Renal pelvis (tissue), 4 donors: Measurements from ENCODE around the gene ETS2. TPM values are rescaled to one million over a fixed set of nuclear protein-coding genes. Genes with fewer than 3 reads are reported as not detected.
"Not testable (repeated sequence)": the region's sequence is repeated elsewhere in the genome, so short reads cannot be mapped to it uniquely, and the experiment has no call there.

Experiments
- DNase-seq: peaks from one replicate; pipeline ENCODE4 v3.0.0-alpha.2; 2013
- polyA plus RNA-seq, 3 donors: library from polyadenylated mRNA; unstranded; fragments of 120-200 nt; gene quantifications; one replicate each; pipeline ENCODE4 v1.2.1, GENCODE V29; 2013; ENCODE audit not compliant: insufficient read length in 3 of 3

ETS2 gene
- polyA plus RNA-seq, 3 donors: 46.0 to 49.9 (median 46.1) TPM

DNA sequence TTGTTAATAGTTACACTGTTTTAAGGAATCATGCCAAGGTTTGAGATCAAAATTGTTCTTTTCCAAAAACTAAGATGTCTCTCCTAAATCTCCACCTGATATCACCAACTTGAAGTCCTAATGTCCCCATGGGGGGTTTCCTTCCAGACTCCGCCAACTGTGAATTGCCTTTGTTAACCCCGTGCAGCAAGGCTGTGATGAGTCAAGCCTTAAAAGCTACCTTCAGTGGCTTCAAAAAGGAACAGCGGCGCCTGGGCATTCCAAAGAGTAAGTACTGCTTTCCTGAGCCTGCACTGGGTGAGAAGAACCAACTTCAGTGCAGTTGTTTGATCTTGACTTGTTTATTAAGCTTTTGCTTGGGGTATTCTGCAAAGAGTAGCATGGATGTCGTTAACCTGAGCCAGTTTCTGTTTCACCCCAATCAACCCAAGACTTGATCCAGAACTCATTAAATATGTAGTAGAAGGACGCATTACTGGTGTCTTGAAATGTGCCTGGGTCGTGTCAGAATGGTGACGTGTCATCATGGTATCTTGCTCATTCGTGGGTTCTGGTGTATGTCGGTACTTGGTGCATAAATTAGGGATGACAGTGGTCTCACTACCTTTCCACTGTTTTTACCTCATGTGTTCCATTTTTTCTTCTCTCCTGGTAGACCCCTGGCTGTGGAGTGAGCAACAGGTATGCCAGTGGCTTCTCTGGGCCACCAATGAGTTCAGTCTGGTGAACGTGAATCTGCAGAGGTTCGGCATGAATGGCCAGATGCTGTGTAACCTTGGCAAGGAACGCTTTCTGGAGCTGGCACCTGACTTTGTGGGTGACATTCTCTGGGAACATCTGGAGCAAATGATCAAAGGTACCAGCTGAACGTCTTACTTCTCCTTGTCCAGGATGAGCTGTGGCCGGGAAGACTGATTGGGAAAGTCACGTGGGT, 8.7 kb downstream of the ETS2 start:
- DNase-seq: no peak

DNA sequence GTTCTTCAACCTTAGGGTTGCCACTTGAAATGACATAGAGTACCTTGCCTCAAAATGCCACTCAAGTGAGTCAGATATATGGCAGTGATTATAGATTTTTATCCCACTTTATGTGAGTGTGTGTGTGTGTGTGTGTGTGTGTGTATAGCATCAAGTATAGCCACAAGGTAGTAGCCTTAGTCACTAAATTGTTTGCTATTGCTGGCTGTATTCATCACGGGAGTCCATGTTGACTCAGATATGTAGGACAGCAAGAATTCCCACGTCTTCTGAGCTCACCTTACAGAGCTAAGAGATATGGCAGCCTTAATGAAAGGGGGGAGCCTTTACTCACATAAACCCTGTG, 9.3 kb downstream of the ETS2 start:
- DNase-seq: no peak

DNA sequence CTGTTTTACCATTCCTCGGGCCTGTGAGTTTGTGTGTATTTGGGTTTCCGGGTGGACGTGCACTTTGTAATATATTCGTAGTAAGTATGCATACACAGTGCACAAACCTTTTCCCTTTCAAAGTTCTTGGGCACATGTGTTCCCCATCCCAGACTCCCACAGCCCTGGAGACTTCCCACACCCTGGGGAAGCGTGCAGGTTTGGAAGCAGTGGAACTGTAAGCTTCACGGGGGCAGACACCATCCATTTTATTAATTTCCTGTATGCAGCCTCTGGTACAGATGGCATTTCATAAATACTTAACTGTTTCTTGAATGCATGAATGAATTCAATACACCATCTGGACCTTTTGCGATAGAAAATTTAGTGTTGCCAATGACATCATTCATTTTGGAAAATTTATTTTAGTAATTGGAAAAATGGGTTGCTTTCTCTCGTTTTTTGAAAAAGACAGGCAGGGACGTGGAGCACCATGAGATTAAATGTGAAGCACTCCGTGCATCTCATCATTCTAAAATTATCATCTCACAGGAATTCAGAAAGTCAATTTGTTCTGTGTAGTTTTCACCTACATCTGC, 10.8 kb downstream of the ETS2 start:
- no peak for DNase-seq

DNA sequence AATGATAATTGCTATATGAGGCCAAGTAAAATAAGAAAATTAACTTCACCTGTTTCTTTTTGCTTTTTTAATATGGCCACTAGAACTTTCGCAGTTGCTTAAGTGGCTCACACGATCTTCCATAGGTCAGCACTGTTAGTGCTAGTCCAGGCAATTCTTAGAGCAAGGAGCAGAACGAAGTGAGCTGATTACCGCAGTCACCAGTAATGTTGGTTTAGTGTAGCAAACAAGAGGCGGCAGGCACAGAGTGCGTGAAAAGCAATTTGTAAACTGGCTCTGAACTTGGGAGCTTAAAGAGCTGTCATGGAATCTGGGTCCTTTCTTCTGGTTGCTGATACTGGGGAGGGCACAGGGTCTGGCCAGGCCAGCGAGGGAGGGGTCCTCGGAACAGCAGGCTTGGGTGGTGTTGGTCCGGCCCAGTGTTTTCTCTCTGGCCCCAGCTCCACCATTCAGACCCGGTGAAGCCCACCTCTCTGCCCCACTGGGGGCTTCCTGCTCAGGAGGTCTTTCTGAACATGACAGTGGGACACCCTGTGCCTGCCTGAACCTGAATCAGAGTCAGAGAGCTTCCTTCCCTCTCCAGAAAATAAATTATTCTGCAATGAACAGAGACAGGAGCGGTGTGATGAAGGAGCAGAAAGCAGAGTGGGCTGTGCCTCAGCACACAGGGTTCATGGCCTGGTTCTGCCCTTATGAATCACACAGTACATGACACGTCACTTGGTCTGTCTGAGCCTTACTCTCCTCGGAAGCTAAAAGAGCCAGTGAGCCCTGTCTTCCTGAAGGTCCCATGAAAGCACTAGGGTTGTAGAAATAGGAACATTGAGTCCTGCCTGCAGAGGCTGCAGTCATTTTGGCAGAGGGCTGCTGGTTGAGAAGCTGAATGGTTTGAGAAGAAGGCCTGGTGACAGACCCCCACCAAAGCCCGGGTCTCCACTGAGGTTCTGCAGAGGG, 11.9 kb downstream of the ETS2 start:
- no peak for DNase-seq

DNA sequence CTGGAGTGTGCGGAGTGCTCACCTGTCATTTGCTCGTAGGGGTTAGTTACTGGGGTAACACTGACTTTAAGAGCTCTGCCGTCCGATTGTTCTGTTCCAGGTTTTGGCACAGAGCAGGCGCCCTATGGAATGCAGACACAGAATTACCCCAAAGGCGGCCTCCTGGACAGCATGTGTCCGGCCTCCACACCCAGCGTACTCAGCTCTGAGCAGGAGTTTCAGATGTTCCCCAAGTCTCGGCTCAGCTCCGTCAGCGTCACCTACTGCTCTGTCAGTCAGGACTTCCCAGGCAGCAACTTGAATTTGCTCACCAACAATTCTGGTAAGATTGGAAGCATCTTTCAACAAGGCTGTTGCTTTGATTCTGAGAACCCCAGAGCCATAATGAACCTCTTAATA, 12.6 kb downstream of the ETS2 start:
- no peak for DNase-seq

DNA sequence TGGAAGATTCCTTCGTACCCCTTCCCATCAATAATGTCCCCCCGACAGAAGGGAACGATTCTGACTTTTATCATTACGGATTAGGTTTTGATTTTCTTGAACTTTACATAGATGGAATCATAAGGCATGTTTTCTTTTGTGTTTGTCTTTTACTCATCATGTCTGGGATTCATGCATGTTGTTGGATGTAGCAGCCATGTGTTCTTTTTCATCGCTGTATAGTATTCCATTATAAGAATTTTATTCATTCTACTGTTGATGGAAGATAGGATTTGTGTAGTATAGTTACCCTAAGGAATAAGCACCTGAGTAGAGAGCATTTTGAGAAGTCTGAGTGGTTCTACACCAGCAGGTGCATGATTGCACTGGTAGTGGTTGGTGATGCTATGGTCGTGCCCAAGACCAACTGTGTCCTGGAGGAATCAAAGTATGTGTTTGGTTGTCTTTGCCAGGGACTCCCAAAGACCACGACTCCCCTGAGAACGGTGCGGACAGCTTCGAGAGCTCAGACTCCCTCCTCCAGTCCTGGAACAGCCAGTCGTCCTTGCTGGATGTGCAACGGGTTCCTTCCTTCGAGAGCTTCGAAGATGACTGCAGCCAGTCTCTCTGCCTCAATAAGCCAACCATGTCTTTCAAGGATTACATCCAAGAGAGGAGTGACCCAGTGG, 13.5 kb downstream of the ETS2 start:
- no peak for DNase-seq

DNA sequence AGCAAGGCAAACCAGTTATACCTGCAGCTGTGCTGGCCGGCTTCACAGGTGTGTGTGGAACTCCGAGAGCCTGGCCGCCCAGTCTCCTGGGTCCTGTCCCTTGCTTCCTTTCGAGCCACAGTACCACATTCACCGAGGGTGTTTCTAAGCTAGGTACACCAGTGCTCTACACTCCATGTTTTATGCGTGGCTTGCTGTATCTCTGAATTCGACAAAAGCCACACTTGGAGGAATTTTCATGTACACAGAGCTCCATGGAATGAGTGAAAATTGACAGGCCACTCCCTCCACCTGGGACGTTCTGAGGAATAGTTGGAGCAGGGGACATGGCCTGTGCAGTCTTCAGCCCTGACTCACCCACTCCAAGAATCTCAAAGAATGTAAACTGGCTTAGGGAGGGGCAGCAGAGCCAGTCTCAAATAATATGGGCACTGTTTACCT, 14.0 kb downstream of the ETS2 start:
- no peak for DNase-seq

DNA sequence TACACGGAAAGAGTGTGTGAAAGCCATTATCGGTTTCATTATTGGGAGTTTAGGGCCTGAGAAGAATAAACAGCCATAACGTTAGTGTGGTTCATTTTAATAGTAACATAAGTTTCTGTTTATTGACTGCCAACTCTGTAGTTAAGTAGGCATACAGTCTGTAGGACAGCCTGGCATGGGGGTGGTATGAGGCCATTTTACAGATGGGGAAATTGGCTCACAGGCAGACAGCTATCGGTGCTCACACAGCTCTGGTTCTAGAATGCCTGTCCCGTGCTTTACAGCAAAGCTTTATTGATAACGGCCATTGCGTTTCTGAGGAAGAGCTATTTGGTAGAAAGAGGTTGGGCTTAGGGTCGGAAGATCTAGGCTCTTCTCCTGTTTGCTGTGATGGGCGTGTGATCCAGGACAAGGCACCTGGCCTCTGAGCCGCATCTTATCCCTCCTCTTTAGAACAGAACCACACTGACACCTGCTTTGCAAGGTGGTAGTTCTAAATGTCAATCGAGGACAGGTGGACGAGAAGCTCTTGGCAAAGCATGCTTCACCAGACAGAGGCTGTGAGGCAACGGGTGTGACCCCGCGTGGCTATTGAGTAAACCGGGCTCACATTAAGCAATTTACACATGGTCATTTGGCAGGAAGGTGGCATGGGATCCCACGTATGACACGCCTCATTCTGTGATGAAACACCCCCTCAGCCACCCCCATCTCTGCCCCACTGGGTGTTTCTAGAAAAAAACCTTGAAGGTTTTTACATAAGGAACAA, 14.9 kb downstream of the ETS2 start:
- DNase-seq: no peak

DNA sequence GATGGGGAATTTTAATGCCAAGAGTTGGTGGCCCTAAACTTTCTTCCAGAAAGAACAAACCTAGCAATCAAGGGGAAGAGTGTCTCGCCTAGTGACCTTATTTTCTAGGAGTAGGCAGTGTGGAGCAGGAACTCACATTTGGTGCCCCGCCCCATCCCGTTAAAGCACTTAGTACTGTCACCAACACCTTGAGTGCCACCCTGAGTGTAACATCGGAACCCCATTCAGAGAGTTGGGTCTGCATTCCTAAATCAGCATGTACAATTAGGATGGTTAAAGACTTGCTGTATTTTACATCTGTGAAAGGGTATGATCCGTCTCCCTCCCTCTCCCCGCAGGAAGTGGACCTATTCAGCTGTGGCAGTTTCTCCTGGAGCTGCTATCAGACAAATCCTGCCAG, 15.5 kb downstream of the ETS2 start:
- DNase-seq: no peak

DNA sequence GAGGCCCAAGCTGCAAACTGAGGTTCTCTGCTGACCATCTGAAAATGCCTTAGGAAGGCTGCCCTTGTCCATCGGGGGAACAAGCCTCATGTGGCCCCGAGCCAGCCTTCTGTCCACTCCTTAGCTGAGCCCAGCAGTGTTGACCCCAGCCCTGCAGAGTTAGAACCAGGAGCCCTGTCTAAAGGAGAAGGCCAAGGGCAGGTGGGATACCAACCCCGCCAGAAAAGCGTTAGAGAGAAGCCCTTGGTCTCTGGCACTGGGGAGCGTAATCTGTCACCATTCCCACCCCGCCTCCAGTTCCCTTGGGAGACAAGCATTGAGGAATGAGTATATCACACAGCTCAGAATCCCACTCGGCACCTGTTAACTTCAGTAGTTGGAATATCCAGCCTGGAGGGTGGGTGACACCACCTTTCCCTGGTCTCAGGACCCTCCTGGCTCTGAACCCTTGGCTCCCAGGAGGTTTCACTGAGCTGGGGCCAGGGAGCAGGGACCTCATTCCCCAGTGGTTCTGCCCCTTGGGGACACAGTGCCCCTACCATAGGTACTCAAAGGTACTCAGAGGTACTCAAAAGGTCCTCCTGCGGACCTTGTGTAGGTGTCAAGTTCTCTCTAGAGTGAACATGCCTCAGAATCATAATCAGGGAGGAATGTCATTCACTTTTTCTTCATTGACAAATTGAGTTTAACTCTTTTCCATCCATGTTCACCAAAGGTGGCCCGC, 16.4 kb downstream of the ETS2 start:
- no peak for DNase-seq

DNA sequence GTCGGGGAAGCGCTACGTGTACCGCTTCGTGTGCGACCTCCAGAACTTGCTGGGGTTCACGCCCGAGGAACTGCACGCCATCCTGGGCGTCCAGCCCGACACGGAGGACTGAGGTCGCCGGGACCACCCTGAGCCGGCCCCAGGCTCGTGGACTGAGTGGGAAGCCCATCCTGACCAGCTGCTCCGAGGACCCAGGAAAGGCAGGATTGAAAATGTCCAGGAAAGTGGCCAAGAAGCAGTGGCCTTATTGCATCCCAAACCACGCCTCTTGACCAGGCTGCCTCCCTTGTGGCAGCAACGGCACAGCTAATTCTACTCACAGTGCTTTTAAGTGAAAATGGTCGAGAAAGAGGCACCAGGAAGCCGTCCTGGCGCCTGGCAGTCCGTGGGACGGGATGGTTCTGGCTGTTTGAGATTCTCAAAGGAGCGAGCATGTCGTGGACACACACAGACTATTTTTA, 17.1 kb downstream of the ETS2 start:
- no peak for DNase-seq

DNA sequence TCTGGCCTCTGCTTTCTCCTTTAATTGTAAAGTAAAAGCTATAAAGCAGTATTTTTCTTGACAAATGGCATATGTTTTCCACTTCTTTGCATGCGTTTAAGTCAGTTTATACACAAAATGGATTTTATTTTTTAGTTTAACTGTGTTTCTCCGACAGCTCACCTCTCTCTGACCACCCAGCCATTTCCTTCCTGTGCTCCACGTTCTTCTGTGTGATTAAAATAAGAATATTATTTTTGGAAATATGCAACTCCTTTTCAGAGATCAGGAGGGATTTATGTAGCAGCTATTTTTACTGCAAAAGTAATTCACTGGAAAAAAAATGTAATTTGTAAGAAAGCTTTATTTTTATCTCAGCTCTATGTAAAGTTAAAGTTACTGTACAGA, 18.0 kb downstream of the ETS2 start:
- DNase-seq: no peak

DNA sequence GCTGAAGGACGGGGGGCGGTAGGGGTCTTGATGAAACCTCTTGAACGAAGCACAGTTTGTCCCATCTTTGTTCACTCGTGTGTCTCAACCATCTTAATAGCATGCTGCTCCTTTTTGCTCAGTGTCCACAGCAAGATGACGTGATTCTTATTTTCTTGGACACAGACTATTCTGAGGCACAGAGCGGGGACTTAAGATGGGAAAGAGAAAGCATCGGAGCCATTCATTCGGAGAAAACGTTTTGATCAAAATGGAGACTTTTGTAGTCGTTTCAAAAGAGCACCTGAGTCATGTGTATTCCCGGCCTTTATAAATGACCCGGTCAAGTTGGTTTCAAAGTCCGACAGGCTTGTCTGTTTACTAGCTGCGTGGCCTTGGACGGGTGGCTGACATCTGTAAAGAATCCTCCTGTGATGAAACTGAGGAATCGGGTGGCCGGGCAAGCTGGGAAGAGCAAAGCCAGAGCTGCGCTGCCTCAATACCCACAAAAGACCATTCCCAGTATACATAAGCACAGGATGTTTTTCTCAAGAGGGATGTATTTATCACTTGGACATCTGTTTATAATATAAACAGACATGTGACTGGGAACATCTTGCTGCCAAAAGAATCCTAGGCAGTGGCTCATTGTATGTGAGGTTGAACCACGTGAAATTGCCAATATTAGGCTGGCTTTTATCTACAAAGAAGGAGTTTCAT, 18.5 kb downstream of the ETS2 start:
- DNase-seq: no peak

DNA sequence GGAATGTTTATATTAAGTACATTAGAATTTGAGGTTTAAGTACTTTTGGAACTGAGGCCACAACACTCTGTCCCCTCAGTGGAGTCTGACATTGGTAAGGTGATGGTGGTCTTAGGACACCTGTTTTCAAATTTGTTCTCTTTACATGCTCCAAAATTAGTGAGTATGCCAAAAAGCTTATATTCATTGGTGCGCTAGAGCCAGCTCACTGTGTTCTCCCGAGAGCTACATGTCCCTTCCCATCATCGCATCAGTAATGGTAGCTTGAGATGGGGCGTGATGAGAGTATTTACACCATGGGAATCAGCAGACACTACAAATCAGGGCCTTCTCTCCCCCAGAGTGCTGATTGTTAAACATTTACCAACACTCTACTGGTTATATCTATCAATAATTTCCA, 19.5 kb downstream of the ETS2 start:
- DNase-seq: no peak

DNA sequence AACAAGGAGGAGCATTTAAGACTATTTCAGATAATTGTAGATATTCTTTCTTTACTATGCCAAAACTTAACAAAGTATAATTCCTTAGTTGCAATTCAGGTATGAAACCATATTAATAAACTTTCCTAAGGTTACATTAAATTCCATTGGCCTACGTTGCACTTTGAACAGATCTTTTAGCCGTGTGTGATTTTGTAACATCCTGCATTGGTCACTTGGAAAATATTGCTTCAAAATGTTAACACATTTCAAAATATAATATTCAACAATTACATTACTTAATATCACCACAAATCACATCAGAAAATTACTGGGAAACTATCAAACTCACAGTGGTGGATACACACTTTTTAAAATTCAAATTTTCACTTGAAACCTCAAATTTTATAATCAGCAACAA, 20.2 kb downstream of the ETS2 start:
- no peak for DNase-seq

DNA sequence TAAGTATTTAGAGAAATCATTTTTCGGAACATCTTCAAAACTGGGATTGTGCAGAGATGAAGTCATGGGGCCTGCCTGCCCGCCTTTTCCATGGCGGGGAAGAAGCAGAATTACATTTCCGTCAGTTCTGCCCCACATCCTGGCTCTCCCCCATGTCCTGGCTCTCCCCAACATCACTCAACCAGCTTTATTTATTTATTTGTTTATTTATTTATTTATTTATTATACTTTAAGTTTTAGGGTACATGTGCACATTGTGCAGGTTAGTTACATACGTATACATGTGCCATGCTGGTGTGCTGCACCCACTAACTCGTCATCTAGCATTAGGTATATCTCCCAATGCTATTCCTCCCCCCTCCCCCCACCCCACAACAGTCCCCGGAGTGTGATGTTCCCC, 22.4 kb downstream of the ETS2 start:
- not testable (repeated sequence) for DNase-seq

DNA sequence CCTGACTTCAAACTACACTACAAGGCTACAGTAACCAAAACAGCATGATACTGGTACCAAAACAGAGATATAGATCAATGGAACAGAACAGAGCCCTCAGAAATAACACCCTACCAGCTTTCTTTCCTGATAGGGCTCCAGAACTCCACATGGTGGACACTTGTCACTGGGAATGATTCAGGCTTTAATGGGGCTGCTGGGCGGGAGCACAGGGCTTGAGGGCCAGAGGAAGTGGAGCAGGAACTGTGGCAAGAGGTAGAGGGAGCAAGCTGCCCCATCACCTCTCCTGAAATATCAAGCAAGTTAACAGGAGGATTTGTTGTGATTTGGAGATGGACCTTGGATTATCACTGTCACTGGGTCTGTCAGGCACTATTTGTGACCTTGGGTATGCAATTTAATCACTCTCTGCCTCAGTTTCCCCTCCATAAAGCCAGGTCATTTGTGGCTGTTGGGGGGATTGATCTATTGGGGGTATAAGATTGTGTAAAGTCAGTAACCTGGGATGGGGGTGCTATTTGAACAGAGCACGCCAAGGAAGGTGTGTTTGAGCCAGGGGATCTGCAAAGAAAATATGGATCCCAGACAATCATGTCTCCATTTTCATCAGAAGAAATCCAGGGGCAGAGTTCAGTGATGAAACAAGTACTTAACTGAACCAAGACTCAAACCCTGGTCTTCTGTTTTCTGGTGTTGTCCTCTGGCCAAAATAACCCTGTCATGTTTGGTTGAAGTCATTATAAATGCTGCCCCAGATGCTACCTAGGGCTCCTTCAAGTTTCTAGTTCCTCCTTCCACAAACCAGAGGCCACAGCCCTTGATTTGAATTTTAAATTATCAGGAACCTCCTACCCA, 25.2 kb downstream of the ETS2 start:
- no peak for DNase-seq
